Activated CD4-positive, alpha-beta memory T cell treated with anti-CD3 and anti-CD28 coated beads, Interleukin-2, amount 10 ng/mL, durations not matched to agents 7 days and 5 days (primary cell): ENCODE measurements around the gene ARAP1. TPM values are rescaled to one million over a fixed set of nuclear protein-coding genes. Genes with fewer than 3 reads are reported as not detected.

Source experiments
- CTCF ChIA-PET: fragments of 350-600 bp; sonication (Branson Sonifier 250); formaldehyde crosslinking; loops from one replicate; lab custom pipeline; 2021; ENCODE audit warnings: antibody characterized with exemption, inconsistent platforms; lab: Charles Lee
- POLR2A ChIA-PET: fragments of 350-600 bp; sonication (Branson Sonifier 250); formaldehyde crosslinking; loops from one replicate; lab custom pipeline; 2021; ENCODE audit warnings: antibody characterized with exemption; lab: Charles Lee
- DNase-seq: peaks from one replicate; pipeline ENCODE4 v3.0.0-alpha.2; 2020
- H3K27ac Mint-ChIP-seq: one replicate; pipeline ENCODE4 v1.8.0; 2021; ENCODE audit warnings: mild to moderate bottlenecking, mixed read lengths
- H3K27me3 Mint-ChIP-seq: one replicate; pipeline ENCODE4 v1.8.0; 2021; ENCODE audit warnings: mixed read lengths
- H3K36me3 Mint-ChIP-seq: one replicate; pipeline ENCODE4 v1.8.0; 2021; ENCODE audit warnings: low read depth, mixed read lengths
- H3K4me1 Mint-ChIP-seq: one replicate; pipeline ENCODE4 v1.8.0; 2021; ENCODE audit warnings: mixed read lengths
- H3K4me3 Mint-ChIP-seq: one replicate; pipeline ENCODE4 v1.8.0; 2021; ENCODE audit warnings: mild to moderate bottlenecking, mixed read lengths
- H3K9me3 Mint-ChIP-seq: one replicate; pipeline ENCODE4 v1.8.0; 2021; ENCODE audit warnings: mixed read lengths
- total RNA-seq, 2 experiments: library from RNA; stranded (reverse); gene quantifications; one replicate each; pipeline ENCODE4 v1.2.3, GENCODE V29; 2021

Gene ARAP1
- total RNA-seq, 2 experiments from 2014 or later, result 108 to 109 TPM

- ChIA-PET CTCF (interaction anchor here (0.8 to 2.4 kb wide), 12 partner anchors 17 to 214 kb away, joined by 3 to 30 read pairs (median 4); no protein-coding TSS in a partner anchor), POLR2A (interaction anchor here (1.4 kb wide), 1 partner anchor 127 kb away, joined by 4 read pairs; no protein-coding TSS in a partner anchor)
- Mint-ChIP-seq H3K27me3 (no peaks in the 10 kb centered on the region), H3K9me3 (no peaks in the 10 kb centered on the region), H3K27ac (peak overlapping the region; percentile 40), H3K4me1 (peaks cover 47% of the 10 kb centered on the region), H3K4me3 (no peak overlapping the region), H3K36me3 (peaks cover 46% of the 10 kb centered on the region)
- peak; percentile 47 for DNase-seq
Measured at GRCh38 chr11:72685560-72686480, 66.4 kb downstream of the ARAP1 start.

GRCh38 chr11:72684236-72684912 is 67.8 kb downstream of the ARAP1 start:
- Mint-ChIP-seq H3K4me1 (peaks cover 44% of the 10 kb centered on the region), H3K27me3 (peaks cover 3% of the 10 kb centered on the region), H3K9me3 (no peaks in the 10 kb centered on the region), H3K4me3 (no peak overlapping the region), H3K27ac (no peak overlapping the region), H3K36me3 (peaks cover 37% of the 10 kb centered on the region)
- ChIA-PET CTCF (interaction anchor here (0.6 to 3.9 kb wide), 34 partner anchors 9 to 493 kb away, joined by 3 to 42 read pairs (median 5); partner anchors contain the start of genes FCHSD2 and STARD10), POLR2A (interaction anchor here (1.0 to 1.2 kb wide), 3 partner anchors 17 to 213 kb away, joined by 3 to 4 read pairs (median 3); no protein-coding TSS in a partner anchor)
- peak; percentile 61 for DNase-seq

- ChIA-PET CTCF (interaction anchor here (0.7 to 3.9 kb wide), 31 partner anchors 9 to 494 kb away, joined by 3 to 42 read pairs (median 5); partner anchors contain the start of genes FCHSD2 and STARD10), POLR2A (interaction anchor here (1.1 kb wide), 1 partner anchor 212 kb away, joined by 3 read pairs; no protein-coding TSS in a partner anchor)
- peaks cover 42% of the 10 kb centered on the region for H3K4me1 Mint-ChIP-seq
- no peaks in the 10 kb centered on the region for H3K9me3 Mint-ChIP-seq
- H3K27me3 Mint-ChIP-seq, result peaks cover 6% of the 10 kb centered on the region
- no peak overlapping the region for H3K27ac Mint-ChIP-seq
- no peak overlapping the region for H3K4me3 Mint-ChIP-seq
- H3K36me3 Mint-ChIP-seq, result peaks cover 36% of the 10 kb centered on the region
- peak; percentile 70 for DNase-seq
Measured at GRCh38 chr11:72683782-72684200, 68.4 kb downstream of the ARAP1 start.

GRCh38 chr11:72682858-72683243 is 69.4 kb downstream of the ARAP1 start:
- POLR2A ChIA-PET, result interaction anchor here (1.0 kb wide), 1 partner anchor 211 kb away, joined by 3 read pairs; no protein-coding TSS in a partner anchor
- H3K27ac Mint-ChIP-seq, result no peak overlapping the region

GRCh38 chr11:72682238-72682857 is 69.9 kb downstream of the ARAP1 start:
- CTCF ChIA-PET, result interaction anchor here (0.8 to 3.9 kb wide), 5 partner anchors 8 to 460 kb away, joined by 3 to 42 read pairs (median 4); partner anchors contain the start of gene FCHSD2
- DNase-seq, result no peak
- Mint-ChIP-seq H3K4me1 (peaks cover 28% of the 10 kb centered on the region), H3K36me3 (peaks cover 23% of the 10 kb centered on the region), H3K4me3 (no peak overlapping the region), H3K9me3 (no peaks in the 10 kb centered on the region), H3K27ac (no peak overlapping the region), H3K27me3 (peaks cover 18% of the 10 kb centered on the region)
- POLR2A ChIA-PET, result interaction anchor here (1.0 kb wide), 1 partner anchor 211 kb away, joined by 3 read pairs; no protein-coding TSS in a partner anchor

More at GRCh38 chr11:72682858-72683243, 69.4 kb downstream of the ARAP1 start:
- Mint-ChIP-seq H3K4me3 (no peak overlapping the region), H3K36me3 (peaks cover 28% of the 10 kb centered on the region), H3K4me1 (peaks cover 33% of the 10 kb centered on the region), H3K9me3 (no peaks in the 10 kb centered on the region), H3K27me3 (peaks cover 13% of the 10 kb centered on the region)
- no peak for DNase-seq
- CTCF ChIA-PET, result interaction anchor here (1.0 to 3.9 kb wide), 4 partner anchors 8 to 96 kb away, joined by 3 to 42 read pairs (median 6); no protein-coding TSS in a partner anchor

- no peak overlapping the region for H3K27ac Mint-ChIP-seq
- H3K4me1 Mint-ChIP-seq, result peaks cover 21% of the 10 kb centered on the region
- H3K9me3 Mint-ChIP-seq, result no peaks in the 10 kb centered on the region
- ChIA-PET CTCF (interaction anchor here (0.8 to 3.9 kb wide), 6 partner anchors 9 to 461 kb away, joined by 3 to 42 read pairs (median 4); partner anchors contain the start of gene FCHSD2), POLR2A (interaction anchor here (0.8 to 1.5 kb wide), 3 partner anchors 10 to 39 kb away, joined by 3 to 6 read pairs (median 5); no protein-coding TSS in a partner anchor)
- no peak for DNase-seq
- H3K4me3 Mint-ChIP-seq, result no peak overlapping the region
- H3K36me3 Mint-ChIP-seq, result peaks cover 15% of the 10 kb centered on the region
- H3K27me3 Mint-ChIP-seq, result peaks cover 27% of the 10 kb centered on the region
Measured at GRCh38 chr11:72681226-72682153, 70.7 kb downstream of the ARAP1 start.

- H3K4me1 Mint-ChIP-seq, result peaks cover 13% of the 10 kb centered on the region
- H3K36me3 Mint-ChIP-seq, result peaks cover 11% of the 10 kb centered on the region
- no peak overlapping the region for H3K4me3 Mint-ChIP-seq
- no peak for DNase-seq
- no peaks in the 10 kb centered on the region for H3K9me3 Mint-ChIP-seq
- peaks cover 35% of the 10 kb centered on the region for H3K27me3 Mint-ChIP-seq
- ChIA-PET CTCF (interaction anchor here (0.9 to 2.3 kb wide), 4 partner anchors 9 to 497 kb away, joined by 3 to 17 read pairs (median 3); no protein-coding TSS in a partner anchor), POLR2A (interaction anchor here (0.8 to 1.5 kb wide), 3 partner anchors 9 to 40 kb away, joined by 3 to 6 read pairs (median 5); no protein-coding TSS in a partner anchor)
- H3K27ac Mint-ChIP-seq, result no peak overlapping the region
Measured at GRCh38 chr11:72680624-72681158, 71.5 kb downstream of the ARAP1 start.

GRCh38 chr11:72679869-72680268 is 72.3 kb downstream of the ARAP1 start:
- CTCF ChIA-PET, result interaction anchor here (1.0 to 2.3 kb wide), 4 partner anchors 8 to 498 kb away, joined by 3 to 17 read pairs (median 4); no protein-coding TSS in a partner anchor

GRCh38 chr11:72678524-72678923 is 73.7 kb downstream of the ARAP1 start:
- no peak for DNase-seq
- Mint-ChIP-seq H3K9me3 (no peaks in the 10 kb centered on the region), H3K36me3 (peaks cover under 1% of the 10 kb centered on the region), H3K27me3 (peaks cover 57% of the 10 kb centered on the region), H3K4me3 (no peak overlapping the region), H3K27ac (no peak overlapping the region), H3K4me1 (peaks cover 2% of the 10 kb centered on the region)
- ChIA-PET CTCF (interaction anchor here (0.9 to 2.3 kb wide), 3 partner anchors 10 to 207 kb away, joined by 3 to 17 read pairs (median 5); no protein-coding TSS in a partner anchor), POLR2A (interaction anchor here (0.9 to 1.3 kb wide), 2 partner anchors 9 to 105 kb away, joined by 3 to 4 read pairs; no protein-coding TSS in a partner anchor)

More at GRCh38 chr11:72679869-72680268, 72.3 kb downstream of the ARAP1 start:
- Mint-ChIP-seq H3K4me1 (peaks cover 7% of the 10 kb centered on the region), H3K36me3 (peaks cover 7% of the 10 kb centered on the region), H3K27ac (no peak overlapping the region), H3K27me3 (peaks cover 43% of the 10 kb centered on the region), H3K9me3 (no peaks in the 10 kb centered on the region), H3K4me3 (no peak overlapping the region)
- DNase-seq, result no peak
- POLR2A ChIA-PET, result interaction anchor here (1.1 to 1.3 kb wide), 3 partner anchors 12 to 106 kb away, joined by 3 to 5 read pairs (median 3); no protein-coding TSS in a partner anchor

GRCh38 chr11:72676861-72677341 is 75.3 kb downstream of the ARAP1 start:
- H3K4me3 Mint-ChIP-seq, result no peak overlapping the region
- DNase-seq, result peak; percentile 73
- no peaks in the 10 kb centered on the region for H3K36me3 Mint-ChIP-seq
- H3K4me1 Mint-ChIP-seq, result peaks cover 2% of the 10 kb centered on the region
- POLR2A ChIA-PET, result interaction anchor here (0.6 to 1.2 kb wide), 3 partner anchors 9 to 205 kb away, joined by 3 read pairs; no protein-coding TSS in a partner anchor
- H3K9me3 Mint-ChIP-seq, result no peaks in the 10 kb centered on the region
- H3K27ac Mint-ChIP-seq, result no peak overlapping the region
- CTCF ChIA-PET, result interaction anchor here (0.8 to 1.7 kb wide), 3 partner anchors 89 to 246 kb away, joined by 3 to 4 read pairs (median 3); no protein-coding TSS in a partner anchor
- peaks cover 70% of the 10 kb centered on the region for H3K27me3 Mint-ChIP-seq
